ENCODE data around the gene LIPJ.

Gene LIPJ

DNA sequence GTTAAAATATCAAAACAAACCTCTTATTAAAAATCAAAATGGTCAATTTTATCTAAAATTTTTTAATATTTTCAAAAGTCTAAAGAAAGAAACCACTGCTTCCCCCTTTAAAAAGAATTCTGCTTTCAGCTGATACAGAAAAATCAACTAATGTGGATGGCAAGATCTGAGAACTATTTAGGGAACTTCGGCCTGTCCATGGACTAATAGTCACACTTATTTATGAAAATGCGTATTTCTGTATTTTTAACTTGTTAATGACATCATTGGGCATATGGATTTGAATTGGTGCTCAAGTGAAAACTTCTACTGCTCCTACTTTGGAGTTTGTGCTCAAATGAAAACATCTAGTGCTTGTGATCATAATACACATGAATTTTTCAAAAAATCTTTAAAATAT, 35.3 kb upstream of the LIPJ start:
- no peak overlapping the region for H2AFZ ChIP-seq (ENCODE audit: low read length)
- H3K36me3 ChIP-seq (ENCODE audit: insufficient read depth, low read length), result no peaks in the 10 kb centered on the region
- no peaks in the 10 kb centered on the region for H3K79me2 ChIP-seq (ENCODE audit: insufficient read depth, low read length)
- no peak overlapping the region for H3K4me2 ChIP-seq (ENCODE audit: low read length)
- H3K27me3 ChIP-seq (ENCODE audit: insufficient read depth, low read length), result no peaks in the 10 kb centered on the region
- H3K27ac ChIP-seq (ENCODE audit: low read depth, low read length, poor library complexity, severe bottlenecking), result no peak overlapping the region
- H3F3A ChIP-seq (ENCODE audit: insufficient read depth, low read length), result no peaks in the 10 kb centered on the region
- no peak overlapping the region for H3K9ac ChIP-seq (ENCODE audit: low read length)
- no peak overlapping the region for H3K4me3 ChIP-seq (ENCODE audit: low read depth, low read length, poor library complexity, severe bottlenecking)
- no peaks in the 10 kb centered on the region for H3K9me2 ChIP-seq (ENCODE audit: low read depth, low read length)
- no peaks in the 10 kb centered on the region for H4K20me1 ChIP-seq (ENCODE audit: insufficient read depth, low read length)
- H3K4me1 ChIP-seq (ENCODE audit: insufficient read depth, low read length, severe bottlenecking), result no peaks in the 10 kb centered on the region
- TF ChIP-seq EZH2 (IDR thresholded peaks at IDR 0.05; ENCODE audit: borderline replicate concordance, low read length) (no peak), CTCF (IDR thresholded peaks at IDR 0.05; ENCODE audit: low read length) (no peak)
- no peaks in the 10 kb centered on the region for H3K9me3 ChIP-seq (ENCODE audit: low read length)

GRCh38 chr10:88553116-88553752, 33.3 kb upstream of the LIPJ start:
- H3K9ac ChIP-seq (ENCODE audit: low read length), result no peak overlapping the region
- no peaks in the 10 kb centered on the region for H3F3A ChIP-seq (ENCODE audit: insufficient read depth, low read length)
- no peak overlapping the region for H3K4me3 ChIP-seq (ENCODE audit: low read depth, low read length, poor library complexity, severe bottlenecking)
- H3K79me2 ChIP-seq (ENCODE audit: insufficient read depth, low read length), result no peaks in the 10 kb centered on the region
- no peaks in the 10 kb centered on the region for H3K27me3 ChIP-seq (ENCODE audit: insufficient read depth, low read length)
- H3K36me3 ChIP-seq (ENCODE audit: insufficient read depth, low read length), result no peaks in the 10 kb centered on the region
- no peaks in the 10 kb centered on the region for H4K20me1 ChIP-seq (ENCODE audit: insufficient read depth, low read length)
- TF ChIP-seq EZH2 (IDR thresholded peaks at IDR 0.05; ENCODE audit: borderline replicate concordance, low read length), result no peak
- peak; percentile 70 for TF ChIP-seq CTCF (IDR thresholded peaks at IDR 0.05; ENCODE audit: low read length)
- H3K27ac ChIP-seq (ENCODE audit: low read depth, low read length, poor library complexity, severe bottlenecking), result no peak overlapping the region
- no peaks in the 10 kb centered on the region for H3K9me2 ChIP-seq (ENCODE audit: low read depth, low read length)
- no peaks in the 10 kb centered on the region for H3K9me3 ChIP-seq (ENCODE audit: low read length)
- no peak overlapping the region for H3K4me2 ChIP-seq (ENCODE audit: low read length)
- no peaks in the 10 kb centered on the region for H3K4me1 ChIP-seq (ENCODE audit: insufficient read depth, low read length, severe bottlenecking)
- no peak overlapping the region for H2AFZ ChIP-seq (ENCODE audit: low read length)

DNA sequence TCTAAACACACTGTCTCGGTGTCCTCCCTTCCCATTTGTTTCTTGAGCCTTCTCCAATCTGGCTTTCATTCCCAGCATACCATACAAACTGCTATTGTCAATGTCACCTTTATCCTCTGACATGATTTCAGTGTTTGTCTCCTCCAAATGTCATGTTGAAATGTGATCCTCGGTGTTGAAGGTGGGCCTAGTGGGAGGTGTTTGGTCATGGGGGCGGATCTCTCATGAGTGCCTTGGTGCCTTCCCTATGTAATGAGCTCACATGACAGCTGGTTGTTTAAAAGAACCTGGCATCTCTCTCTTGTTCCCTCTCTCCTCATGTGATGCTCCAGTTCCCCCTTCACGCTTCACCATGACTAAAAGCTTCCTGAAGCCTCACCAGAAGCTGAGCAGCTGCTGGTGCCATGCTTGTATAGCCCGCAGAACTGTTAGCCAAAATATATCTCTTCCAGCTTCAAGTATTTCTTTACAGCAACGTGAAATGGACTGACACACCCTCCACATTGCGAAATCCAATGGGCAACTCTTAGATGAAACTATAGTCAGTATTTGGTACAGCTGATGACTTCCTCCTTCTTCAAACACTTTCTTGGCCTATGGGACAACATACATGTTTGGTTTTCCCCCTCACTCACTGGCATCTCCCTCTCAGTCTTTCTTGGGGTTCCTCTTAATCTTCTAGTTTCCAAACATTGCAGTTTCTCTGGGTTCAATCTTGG, 31.2 kb upstream of the LIPJ start:
- no peak overlapping the region for H3K9ac ChIP-seq (ENCODE audit: low read length)
- H3K4me1 ChIP-seq (ENCODE audit: insufficient read depth, low read length, severe bottlenecking), result no peaks in the 10 kb centered on the region
- no peak overlapping the region for H2AFZ ChIP-seq (ENCODE audit: low read length)
- no peaks in the 10 kb centered on the region for H4K20me1 ChIP-seq (ENCODE audit: insufficient read depth, low read length)
- H3K27me3 ChIP-seq (ENCODE audit: insufficient read depth, low read length), result no peaks in the 10 kb centered on the region
- no peak for TF ChIP-seq CTCF (IDR thresholded peaks at IDR 0.05; ENCODE audit: low read length)
- no peak for TF ChIP-seq EZH2 (IDR thresholded peaks at IDR 0.05; ENCODE audit: borderline replicate concordance, low read length)
- no peaks in the 10 kb centered on the region for H3K36me3 ChIP-seq (ENCODE audit: insufficient read depth, low read length)
- no peaks in the 10 kb centered on the region for H3K9me3 ChIP-seq (ENCODE audit: low read length)
- no peaks in the 10 kb centered on the region for H3K9me2 ChIP-seq (ENCODE audit: low read depth, low read length)
- no peaks in the 10 kb centered on the region for H3F3A ChIP-seq (ENCODE audit: insufficient read depth, low read length)
- no peaks in the 10 kb centered on the region for H3K79me2 ChIP-seq (ENCODE audit: insufficient read depth, low read length)
- H3K4me3 ChIP-seq (ENCODE audit: low read depth, low read length, poor library complexity, severe bottlenecking), result no peak overlapping the region
- no peak overlapping the region for H3K4me2 ChIP-seq (ENCODE audit: low read length)
- no peak overlapping the region for H3K27ac ChIP-seq (ENCODE audit: low read depth, low read length, poor library complexity, severe bottlenecking)
